Measurements from ENCODE around the gene NUP50.

DNA sequence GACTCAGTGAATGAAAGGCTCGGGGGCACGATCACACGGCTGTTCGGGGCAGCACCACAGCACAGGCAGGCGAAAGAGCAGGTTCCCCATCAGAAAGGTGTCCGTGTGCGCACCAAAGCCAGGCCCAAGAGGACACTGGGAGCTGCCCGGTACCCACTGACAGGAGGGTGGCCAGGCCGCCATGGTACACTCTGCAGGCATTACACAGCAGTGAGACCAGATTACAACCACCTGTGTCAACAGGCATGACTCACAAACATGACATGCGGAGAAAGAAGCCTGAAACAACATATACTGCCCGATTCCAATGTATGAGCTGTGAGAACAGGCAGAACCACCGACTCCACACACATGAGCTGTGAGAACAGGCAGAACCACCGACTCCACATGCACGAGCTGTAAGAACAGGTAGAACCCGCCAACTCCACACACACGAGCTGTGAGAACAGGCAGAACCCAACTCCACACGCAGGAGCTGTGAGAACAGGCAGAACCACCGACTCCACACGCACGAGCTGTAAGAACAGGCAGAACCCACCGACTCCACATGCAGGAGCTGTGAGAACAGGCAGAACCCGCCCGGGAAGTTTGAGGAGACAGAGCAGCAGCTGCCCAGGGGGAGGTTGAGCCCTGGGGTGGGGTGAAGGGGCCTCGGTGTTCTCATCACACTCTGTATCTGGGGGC, 44.4 kb downstream of the NUP50 start:
- TF ChIP-seq POLR2A (IDR thresholded peaks at IDR 0.05) = no peak
- TF ChIP-seq CTCF (IDR thresholded peaks at IDR 0.05) = no peak

All from right lobe of liver (tissue), 4 donors.